ENCODE results near the gene MEGF11. TPM values are rescaled to one million over a fixed set of nuclear protein-coding genes. Genes with fewer than 3 reads are reported as not detected.
"Not testable (repeated sequence)": the region's sequence is repeated elsewhere in the genome, so short reads cannot be mapped to it uniquely, and the experiment has no call there.

Gene MEGF11
- polyA plus RNA-seq, 4 donors = 2.1 to 3.0 (median 3.0) TPM

- DNase-seq (ENCODE audit: low read depth in 4 of 4, low spot score in 2 of 4) = no peak
Observed at GRCh38 chr15:66019368-66019767, 234.2 kb downstream of the MEGF11 start.

GRCh38 chr15:66018488-66018797 lies 235.1 kb downstream of the MEGF11 start:
- no peak for DNase-seq (ENCODE audit: low read depth in 4 of 4, low spot score in 2 of 4)

DNA sequence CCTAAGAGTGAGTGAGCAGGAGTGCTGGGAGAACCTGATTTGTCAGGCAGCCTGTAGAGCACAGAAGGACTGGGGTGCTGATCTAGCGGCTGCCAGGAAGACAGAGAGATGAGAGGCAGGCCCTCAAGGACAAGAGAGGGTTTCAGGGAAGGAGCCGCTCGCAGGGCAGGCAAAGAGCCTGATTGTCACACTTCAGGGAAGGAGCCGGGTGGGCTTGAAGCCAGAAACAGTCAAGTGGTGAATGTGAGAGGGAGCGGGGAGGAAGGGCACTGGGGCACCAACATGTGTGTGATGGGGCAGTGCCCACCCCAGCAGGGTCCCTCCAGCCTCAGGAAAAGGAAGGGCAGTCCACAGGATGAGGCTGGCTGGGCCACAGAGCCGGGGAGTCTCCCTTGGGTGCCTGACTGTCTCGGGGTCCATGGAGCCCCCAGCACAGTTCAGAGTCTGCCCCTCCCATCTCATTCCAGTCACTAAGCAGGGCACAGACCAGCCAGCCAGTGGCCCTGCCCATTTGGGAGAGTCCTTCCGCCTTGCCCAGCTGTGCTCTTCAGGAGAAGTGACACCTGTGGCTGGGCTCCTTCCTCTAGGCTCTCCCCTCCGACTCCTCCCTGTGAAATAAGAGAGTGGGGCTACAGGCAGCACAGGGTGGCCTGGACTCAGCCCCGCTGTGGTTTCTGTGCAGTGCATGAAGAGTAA lies 235.6 kb downstream of the MEGF11 start:
- no peak for DNase-seq (ENCODE audit: low read depth in 4 of 4, low spot score in 2 of 4)

GRCh38 chr15:66017000-66017399 lies 236.6 kb downstream of the MEGF11 start:
- DNase-seq (ENCODE audit: low read depth in 4 of 4, low spot score in 2 of 4) = no peak

- DNase-seq (ENCODE audit: low read depth in 4 of 4, low spot score in 2 of 4) = no peak
Observed at GRCh38 chr15:66016199-66016598, 237.4 kb downstream of the MEGF11 start.

GRCh38 chr15:66014635-66015182 lies 238.8 kb downstream of the MEGF11 start:
- DNase-seq (ENCODE audit: low read depth in 4 of 4, low spot score in 2 of 4) = no peak

DNA sequence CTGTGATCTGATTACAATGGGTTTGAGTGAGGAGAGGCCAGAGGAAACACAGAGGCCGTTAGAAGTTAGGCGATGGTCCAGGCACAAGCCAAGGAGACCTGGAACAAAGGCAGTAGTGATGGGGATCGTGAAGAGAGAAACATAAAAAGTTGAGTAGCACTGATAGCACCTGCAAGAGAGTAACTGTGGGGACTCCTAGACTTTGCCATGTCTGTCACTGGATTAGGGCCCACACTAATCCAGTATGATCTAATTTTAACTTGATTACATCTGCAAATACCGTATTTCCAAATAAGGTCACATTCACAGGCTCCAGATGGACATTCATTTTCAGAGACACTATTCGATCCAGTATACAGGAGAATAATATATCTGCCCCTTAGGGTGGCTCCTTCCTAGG lies 239.5 kb downstream of the MEGF11 start:
- no peak for DNase-seq (ENCODE audit: low read depth in 4 of 4, low spot score in 2 of 4)

- DNase-seq (ENCODE audit: low read depth in 4 of 4, low spot score in 2 of 4) = peak in 1 of 4 donors; percentile 33
Observed at GRCh38 chr15:66008940-66009562, 244.5 kb downstream of the MEGF11 start.

DNA sequence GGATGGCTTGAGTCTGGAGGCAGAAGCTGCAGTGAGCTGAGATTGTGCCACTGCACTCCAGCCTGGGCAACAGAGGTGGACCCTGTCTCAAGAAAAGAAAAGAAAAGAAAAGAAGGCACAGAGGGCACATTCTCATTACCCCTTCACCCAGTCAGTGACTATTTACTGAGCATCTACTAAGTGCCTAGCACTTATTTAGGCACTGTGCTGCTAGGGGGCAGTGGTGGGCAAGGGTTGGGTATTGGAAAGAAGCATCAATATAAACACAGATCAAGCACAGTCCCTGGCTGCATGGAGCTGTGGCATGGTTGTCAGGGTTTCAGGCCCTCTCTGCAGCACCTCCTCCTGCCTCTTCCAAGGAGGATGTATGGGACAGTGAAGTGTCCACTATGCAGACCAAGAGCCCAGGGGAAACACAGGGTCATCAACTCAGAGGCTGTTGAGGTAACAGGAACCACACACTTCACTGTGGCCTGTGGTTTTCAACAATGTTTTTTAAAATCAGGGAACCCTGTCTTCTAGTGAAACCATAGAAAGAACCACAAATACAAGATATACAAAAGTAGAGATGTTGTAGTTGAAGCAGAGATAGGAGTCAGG lies 245.8 kb downstream of the MEGF11 start:
- DNase-seq (ENCODE audit: low read depth in 4 of 4, low spot score in 2 of 4) = no peak

DNA sequence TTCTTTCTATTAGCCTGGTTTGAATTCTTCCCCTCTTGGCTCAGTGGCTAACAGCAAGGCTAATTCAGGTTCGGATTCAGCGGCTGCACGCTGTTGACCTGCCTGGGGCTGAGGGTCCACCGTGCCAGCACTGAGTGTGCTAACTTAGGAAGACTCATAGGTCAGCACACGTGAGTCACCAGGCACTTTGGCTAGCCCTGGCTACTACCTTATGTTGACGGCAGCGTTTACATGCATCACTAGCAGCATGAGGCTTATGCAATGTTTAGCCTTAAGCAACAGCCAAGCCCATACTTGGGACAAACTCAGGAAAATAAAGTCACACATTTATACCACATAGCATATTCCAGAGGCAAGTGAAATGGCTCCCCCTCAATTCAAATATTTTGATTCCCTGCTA lies 246.6 kb downstream of the MEGF11 start:
- no peak for DNase-seq (ENCODE audit: low read depth in 4 of 4, low spot score in 2 of 4)

GRCh38 chr15:66004618-66005262 lies 248.8 kb downstream of the MEGF11 start:
- DNase-seq (ENCODE audit: low read depth in 4 of 4, low spot score in 2 of 4) = peak in 1 of 4 donors; percentile 59

GRCh38 chr15:66003129-66003528 lies 250.4 kb downstream of the MEGF11 start:
- DNase-seq (ENCODE audit: low read depth in 4 of 4, low spot score in 2 of 4) = not testable (repeated sequence)

DNA sequence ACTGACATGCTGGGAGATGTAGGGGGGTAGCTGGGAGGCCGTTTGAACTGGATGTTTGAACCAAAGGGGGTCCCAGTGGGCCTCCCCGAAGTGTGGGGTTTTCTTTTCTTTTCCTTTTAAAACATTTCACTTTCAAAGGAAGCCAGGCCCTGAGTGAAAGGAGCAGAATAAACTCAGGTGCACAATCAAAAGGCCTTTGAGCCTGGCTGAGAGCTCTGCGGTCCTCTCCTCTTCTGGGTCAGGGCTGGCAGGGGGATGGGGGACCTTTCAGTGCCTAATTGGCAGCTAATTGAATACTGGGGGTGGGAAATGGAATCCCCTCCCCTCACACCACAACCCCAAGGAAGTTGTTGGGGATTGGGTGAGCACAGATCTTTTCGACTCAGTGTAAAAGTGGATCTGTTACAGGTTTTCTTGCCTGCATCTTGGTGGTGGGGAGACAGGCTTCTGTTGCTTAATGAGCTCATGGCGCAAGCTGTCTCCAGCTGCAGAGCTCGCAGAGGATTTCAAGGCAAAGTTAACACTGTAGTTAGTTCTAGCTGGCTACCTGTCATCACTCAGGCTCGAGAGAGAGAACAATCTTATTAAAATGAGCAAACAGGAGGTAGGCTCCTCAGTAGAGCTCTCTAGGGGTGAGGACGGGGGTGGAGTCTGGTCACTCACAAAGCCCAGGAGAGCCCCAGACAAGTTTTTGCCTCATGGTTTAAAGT lies 251.7 kb downstream of the MEGF11 start:
- DNase-seq (ENCODE audit: low read depth in 4 of 4, low spot score in 2 of 4) = no peak

DNA sequence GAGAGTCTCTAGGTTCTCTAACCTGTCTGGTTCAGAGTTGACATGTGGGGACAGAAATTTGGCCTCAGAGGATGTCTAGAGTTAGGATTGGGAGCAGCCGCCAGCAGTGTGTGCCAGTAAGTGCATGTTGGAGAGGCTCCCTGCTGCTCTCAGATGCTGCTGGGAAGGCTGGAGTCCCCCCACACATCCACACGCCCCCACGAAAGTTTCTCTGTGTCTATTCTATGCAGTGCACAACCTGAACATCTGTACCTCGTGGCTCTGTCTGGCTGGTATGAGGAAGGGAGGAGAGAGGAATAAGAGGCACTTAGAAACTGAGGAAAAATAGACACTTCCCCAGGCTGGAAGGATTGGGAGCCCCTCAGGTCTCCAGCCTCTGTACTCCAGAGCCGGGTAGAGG lies 252.5 kb downstream of the MEGF11 start:
- DNase-seq (ENCODE audit: low read depth in 4 of 4, low spot score in 2 of 4) = no peak

DNA sequence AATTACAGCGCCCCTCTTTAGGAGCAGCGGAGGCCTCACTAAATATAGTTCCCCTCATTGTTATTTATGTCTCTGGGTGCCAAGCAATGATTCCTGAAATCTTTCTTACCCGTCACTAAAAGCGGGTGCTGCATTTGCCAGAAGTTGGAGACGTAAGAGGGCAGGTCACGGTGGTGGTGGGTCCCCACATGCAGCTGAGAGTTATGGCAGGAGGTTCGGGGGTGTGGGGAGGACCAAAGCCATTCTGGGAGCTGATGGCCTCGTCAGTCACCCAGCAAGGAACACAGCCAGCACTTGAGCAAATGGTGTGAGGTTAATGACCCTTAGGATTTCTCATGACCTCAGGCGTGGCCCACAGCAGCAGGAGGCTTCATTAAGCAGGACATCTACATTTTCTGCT lies 255.1 kb downstream of the MEGF11 start:
- no peak for DNase-seq (ENCODE audit: low read depth in 4 of 4, low spot score in 2 of 4)

- no peak for DNase-seq (ENCODE audit: low read depth in 4 of 4, low spot score in 2 of 4)
Observed at GRCh38 chr15:65996901-65997300, 256.6 kb downstream of the MEGF11 start.

DNA sequence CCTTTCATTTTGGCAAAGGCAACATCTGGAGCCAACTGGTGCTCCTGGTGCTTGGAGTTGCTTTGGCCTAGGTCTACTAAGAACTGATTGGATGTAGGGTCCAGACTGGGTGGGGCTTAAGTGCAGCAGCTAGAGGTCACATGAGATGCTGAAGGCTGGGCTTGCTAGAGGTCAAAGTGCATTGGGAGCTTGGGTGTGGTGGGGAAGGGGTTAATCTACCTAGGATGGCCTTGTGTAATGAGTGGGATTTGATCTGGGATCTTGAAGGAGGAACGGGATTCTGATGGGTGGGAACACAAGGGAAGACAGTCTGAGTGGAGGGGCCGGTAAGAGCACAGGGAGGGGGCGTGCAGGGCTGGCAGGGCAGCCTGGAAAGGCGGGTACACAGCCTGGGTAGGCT lies 258.7 kb downstream of the MEGF11 start:
- no peak for DNase-seq (ENCODE audit: low read depth in 4 of 4, low spot score in 2 of 4)

GRCh38 chr15:65993762-65994161 lies 259.8 kb downstream of the MEGF11 start:
- DNase-seq (ENCODE audit: low read depth in 4 of 4, low spot score in 2 of 4) = no peak

DNA sequence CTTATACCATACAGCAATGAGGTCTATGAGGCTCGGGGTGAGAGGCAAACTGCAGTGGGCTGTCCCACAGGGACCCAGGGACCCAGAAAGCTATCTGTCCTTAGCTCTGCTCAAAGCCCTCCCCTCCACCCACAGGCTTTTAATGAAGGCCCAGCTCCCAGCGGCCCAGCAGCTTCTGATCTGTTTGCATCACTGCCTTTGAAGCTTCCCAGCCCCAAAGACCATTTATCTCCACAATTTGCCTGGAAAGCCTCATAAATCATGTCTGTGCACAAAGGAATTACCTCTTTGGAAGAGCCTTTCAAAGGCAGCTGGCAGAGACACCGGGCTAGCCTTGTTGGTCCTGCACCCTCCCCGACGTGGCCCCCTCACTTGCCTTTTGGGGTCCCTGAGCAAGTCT lies 260.3 kb downstream of the MEGF11 start:
- no peak for DNase-seq (ENCODE audit: low read depth in 4 of 4, low spot score in 2 of 4)

DNA sequence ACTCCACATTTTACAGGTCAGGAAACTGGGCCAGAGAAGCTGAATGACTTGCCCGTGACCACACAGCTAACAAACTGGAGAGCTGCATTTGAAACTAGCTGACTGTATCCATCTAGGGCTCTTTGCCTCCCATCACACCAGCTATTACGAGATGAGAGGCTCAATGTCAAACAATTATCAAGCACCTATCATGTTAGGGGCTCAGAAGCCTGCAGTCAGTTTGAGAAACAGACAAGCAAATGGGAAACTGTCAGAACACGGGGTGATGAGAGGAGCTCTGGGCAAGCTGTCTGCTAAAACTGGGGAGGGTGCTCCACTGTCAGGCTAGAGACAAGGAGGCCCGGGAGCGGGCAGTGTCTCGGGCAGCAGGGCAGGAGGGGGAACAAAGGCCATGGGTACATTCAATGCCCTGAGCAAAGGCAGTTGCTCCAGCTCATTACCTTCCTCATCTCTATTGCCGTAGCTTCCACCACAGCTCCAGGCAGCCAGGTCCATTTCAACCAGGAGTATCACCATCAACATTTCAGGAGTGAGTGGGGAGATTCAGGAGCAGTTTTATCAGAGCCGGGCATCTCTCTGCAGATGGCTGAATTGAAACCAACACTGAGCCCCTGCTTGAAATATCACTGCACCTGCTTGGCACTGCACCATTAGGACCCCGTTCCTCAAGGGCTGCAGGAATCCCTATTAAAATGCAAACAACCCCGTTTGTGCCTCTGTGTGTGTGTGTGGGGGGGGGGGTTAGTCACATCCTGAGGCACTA lies 261.6 kb downstream of the MEGF11 start:
- DNase-seq (ENCODE audit: low read depth in 4 of 4, low spot score in 2 of 4) = no peak

All from left renal cortex interstitium (tissue), 4 donors.